DMS153 (cell line): Measurements from ENCODE around the gene GPR45.
A peak's percentile ranks its signal among the peaks of the same experiment; 100 is the strongest.

ENCODE experiments used
- DNase-seq: peaks from one replicate; lab custom pipeline; 2025; lab: John Stamatoyannopoulos, UW

Gene GPR45

GRCh38 chr2:105254531-105255210 is 13.1 kb downstream of the GPR45 start:
- DNase-seq: no peak

GRCh38 chr2:105255979-105256378 is 14.4 kb downstream of the GPR45 start:
- no peak for DNase-seq

GRCh38 chr2:105256431-105257047 is 15.0 kb downstream of the GPR45 start:
- DNase-seq: no peak

- no peak for DNase-seq
Measured at GRCh38 chr2:105257981-105258380, 16.4 kb downstream of the GPR45 start.

GRCh38 chr2:105258835-105259350 is 17.4 kb downstream of the GPR45 start:
- DNase-seq: no peak

- DNase-seq: no peak
Measured at GRCh38 chr2:105261061-105261460, 19.5 kb downstream of the GPR45 start.

GRCh38 chr2:105262651-105263091 is 21.1 kb downstream of the GPR45 start:
- no peak for DNase-seq

GRCh38 chr2:105269426-105269825 is 27.9 kb downstream of the GPR45 start:
- DNase-seq: no peak

- DNase-seq: no peak
Measured at GRCh38 chr2:105271393-105272045, 30.0 kb downstream of the GPR45 start.

- DNase-seq: no peak
Measured at GRCh38 chr2:105272176-105272575, 30.6 kb downstream of the GPR45 start.

- no peak for DNase-seq
Measured at GRCh38 chr2:105274046-105274445, 32.5 kb downstream of the GPR45 start.

- DNase-seq: no peak
Measured at GRCh38 chr2:105278654-105279053, 37.1 kb downstream of the GPR45 start.

- DNase-seq: no peak
Measured at GRCh38 chr2:105279126-105279525, 37.6 kb downstream of the GPR45 start.

- no peak for DNase-seq
Measured at GRCh38 chr2:105280281-105280680, 38.7 kb downstream of the GPR45 start.

- no peak for DNase-seq
Measured at GRCh38 chr2:105283532-105283931, 42.0 kb downstream of the GPR45 start.

- DNase-seq: peak; percentile 1
Measured at GRCh38 chr2:105287692-105288091, 46.1 kb downstream of the GPR45 start.

GRCh38 chr2:105288133-105288532 is 46.6 kb downstream of the GPR45 start:
- DNase-seq: no peak

- no peak for DNase-seq
Measured at GRCh38 chr2:105290981-105291660, 49.6 kb downstream of the GPR45 start.

GRCh38 chr2:105291981-105292380 is 50.4 kb downstream of the GPR45 start:
- DNase-seq: no peak
